HG02885 (cell line): ENCODE data around the gene SCNN1B.
"Not testable (repeated sequence)": the region's sequence is repeated elsewhere in the genome, so short reads cannot be mapped to it uniquely, and the experiment has no call there.

Experiments used
- ATAC-seq: cut with Tn5 transposase; IDR thresholded peaks from one replicate; pipeline ENCODE4 v1.9.1; 2021; ENCODE audit warnings: mild to moderate bottlenecking; ENCODE audit not compliant: unreplicated experiment, poor library complexity

SCNN1B gene

DNA sequence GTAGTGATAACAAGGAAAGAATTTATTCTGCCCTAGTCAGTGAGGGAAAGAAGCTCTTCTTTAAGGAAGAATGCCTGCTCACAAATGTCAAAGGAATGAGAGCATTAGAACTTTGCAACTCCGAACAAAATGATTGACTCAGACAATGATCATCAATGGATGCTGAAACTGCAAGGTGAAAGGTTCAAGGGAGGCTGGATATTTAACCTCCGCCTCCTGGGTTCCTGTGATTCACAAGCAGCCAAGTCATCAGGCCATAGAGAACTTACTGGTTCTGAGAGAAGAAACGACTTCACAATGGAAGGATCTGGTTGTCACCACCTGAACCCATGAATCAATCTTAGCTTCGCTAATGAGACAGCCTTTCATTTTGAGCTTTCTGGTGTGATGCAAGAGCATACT is 16.0 kb upstream of the SCNN1B start:
- ATAC-seq: no peak

DNA sequence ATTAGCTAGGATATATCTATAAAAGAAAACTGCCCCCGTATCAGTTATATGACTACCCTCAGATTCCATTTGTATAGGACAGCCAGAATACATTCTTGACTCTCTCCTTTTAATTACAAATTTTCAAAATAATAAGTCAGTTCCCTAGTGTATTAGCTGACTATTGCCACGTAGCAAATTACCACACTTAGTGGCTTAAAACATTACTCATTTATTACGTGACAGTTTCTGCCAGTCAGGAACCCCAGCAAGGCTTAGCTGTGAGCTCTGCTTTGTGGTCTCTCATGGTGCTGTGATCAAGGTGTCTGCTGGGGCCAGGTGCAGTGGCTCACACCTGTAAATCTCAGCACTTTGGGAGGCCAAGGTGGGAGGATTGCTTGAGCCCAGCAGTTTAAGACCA is 13.9 kb upstream of the SCNN1B start:
- ATAC-seq: no peak

DNA sequence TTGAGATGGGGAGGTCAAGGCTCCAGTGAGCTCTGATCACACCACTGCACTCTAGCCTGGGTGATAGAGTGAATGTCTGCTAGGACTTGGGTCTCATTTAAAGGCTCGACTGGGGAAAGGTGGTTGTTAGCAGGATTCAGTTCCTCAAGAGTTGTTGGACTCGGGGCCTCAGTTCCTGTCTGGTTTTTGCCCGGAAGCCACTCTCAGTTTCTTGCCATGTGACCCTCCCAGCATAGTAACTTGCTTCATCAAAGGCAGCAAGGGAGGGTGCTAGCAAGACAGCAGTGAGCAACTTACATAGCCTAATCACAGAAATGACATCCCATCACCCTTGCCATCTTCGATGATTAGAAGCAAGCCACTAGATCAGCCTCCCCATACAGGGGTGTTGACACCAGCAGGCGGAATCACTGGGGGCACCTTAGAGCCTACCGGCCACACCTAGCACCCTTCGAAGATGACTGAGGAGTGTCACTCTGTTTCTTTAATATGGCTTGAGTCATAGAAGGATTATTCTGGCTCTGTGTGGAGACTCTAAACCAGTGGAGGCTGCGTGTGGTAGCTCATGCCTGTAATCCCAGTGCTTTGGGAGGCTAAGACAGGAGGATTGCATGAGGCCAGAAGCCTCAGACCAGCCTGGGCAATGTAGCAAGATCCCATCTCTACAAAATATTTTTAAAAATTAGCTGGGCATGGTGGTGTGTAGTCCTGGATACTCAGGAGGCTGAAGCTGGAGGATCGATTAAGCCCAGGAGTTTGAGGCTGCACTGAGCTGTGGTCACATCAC is 13.2 kb upstream of the SCNN1B start:
- ATAC-seq: no peak

DNA sequence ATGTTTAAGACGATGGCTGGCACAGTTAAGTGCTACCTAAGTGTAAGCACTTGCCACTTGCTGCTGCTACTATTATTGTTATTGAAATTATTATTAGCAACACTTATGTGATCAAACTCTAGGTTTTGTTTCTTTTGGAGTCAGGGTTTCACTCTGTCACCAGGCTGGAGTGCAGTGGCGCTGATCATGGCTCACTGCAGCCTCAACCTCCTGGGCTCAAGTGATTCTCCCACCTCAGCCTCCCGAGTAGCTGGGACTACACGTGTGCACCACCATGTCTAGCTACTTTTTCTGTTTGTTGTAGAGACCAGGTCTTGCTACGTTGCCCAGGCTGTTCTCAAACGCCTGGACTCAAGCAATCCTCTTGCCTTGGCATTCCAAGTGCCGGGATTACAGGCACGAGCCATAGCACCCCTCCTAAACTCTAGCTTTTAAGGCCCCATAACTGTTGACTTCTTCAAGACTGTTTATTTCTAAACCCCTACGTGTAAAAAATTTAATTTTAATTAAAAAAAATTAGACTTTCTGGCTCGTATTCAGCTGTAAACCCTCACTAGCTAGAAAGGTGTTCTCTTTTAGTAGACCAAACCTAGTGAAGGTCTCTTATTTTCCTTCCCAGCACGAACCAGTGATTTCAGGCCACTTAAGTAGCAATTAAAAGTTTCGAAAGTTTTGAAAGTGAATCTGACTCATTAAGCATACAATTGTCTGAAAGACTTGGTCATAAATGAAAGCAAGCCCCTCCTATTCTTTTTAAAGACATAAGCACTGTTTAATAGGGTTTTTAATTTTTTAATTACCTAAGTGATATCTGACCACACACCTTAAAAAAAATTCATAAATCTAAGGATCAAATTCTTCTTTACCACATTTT is 11.7 kb upstream of the SCNN1B start:
- ATAC-seq: no peak

DNA sequence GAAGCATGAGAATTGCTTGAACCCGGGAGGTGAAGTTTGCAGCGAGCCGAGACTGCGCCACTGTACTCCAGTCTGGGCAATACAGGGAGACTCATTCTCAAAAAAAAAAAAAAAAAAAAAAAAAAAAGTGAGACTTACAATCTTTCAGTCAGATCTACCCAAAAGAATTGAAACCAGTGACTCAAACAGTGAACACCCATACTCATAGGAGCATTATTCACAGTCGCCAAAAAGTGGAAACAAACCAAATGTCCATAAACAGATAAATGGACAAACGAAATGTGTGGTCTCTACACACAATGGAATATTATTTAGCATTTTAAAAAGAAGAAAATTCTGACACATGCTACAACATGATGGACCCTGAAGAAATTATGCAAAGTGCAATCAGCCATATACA is 9.1 kb upstream of the SCNN1B start:
- no peak for ATAC-seq

DNA sequence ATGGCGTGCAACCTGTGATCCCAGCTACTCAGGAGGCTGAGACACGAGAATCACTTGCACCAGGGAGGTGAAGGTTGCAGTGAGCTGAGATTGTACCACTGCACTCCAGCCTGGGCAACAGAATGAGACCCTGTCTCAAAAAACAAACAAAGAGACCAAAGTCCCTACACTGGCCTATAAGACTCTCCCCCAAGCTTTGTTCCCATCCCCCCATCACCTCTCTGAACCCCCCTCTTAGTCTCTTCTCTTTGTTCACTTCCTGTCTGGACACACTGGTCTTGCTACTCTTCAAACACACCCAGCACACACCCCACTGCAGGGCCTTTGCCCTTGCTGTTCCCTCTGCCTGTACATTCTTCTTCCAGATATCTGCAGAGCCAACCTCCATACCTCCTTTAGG is 7.8 kb upstream of the SCNN1B start:
- no peak for ATAC-seq

DNA sequence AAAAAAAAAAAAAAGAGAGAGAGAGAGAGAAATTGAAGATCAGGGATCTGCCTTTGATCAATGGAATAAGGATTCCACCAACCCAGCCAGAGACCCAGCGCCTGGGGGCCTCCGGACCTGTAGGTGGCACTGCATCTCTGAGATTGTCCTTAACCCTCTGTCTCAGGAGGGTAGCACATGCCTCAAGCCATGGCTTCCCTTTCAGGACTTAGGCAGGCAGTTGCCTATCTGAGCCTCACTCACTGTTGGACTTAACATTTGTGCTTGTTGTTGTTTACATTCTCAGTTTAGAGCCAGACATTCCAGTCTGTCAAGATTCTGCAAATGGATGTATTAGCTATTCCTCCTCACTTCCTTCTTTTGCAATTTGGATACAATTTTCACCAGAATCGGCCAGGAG is 5.1 kb upstream of the SCNN1B start:
- no peak for ATAC-seq

DNA sequence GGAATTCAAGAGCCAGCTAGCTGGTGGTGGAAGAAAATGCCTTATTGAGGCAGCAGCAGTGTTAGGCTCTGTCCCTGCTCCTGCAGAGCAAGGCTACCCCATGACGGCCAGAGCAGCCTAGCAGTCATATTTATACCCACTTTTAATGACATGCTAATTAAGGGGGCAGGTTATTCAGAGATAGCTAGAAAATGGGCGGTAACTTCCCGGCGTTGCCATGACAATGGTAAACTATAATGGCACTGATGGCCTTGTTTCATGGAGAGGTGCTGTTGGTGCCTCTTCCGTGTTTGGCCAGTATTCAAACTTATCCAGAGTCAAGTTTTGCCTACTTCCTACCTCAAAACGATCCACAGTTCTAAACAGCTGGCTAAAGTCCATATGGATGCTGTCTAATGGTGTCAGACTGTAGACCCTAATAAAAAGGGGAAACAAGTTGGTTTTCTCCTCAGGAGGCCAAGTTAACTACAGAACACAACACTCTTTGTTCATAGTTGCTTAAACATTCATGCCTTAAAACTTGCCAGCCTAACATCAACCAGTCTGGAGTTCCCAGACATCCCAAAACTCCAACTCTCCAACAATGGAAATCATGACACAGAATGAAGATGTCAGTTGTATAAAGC is 3.7 kb upstream of the SCNN1B start:
- no peak for ATAC-seq

DNA sequence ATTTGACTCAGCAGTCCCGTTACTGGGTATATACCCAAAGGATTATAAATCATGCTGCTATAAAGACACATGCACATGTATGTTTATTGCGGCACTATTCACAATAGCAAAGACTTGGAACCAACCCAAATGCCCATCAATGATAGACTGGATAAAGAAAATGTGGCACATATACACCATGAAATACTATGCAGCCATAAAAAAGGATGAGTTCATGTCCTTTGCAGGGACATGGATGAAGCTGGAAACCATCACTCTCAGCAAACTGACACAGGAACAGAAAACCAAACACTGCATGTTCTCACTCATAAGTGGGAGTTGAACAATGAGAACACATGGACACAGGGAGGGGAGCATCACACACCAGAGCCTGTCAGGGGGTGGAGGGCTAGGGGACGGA is 2.3 kb upstream of the SCNN1B start:
- not testable (repeated sequence) for ATAC-seq

DNA sequence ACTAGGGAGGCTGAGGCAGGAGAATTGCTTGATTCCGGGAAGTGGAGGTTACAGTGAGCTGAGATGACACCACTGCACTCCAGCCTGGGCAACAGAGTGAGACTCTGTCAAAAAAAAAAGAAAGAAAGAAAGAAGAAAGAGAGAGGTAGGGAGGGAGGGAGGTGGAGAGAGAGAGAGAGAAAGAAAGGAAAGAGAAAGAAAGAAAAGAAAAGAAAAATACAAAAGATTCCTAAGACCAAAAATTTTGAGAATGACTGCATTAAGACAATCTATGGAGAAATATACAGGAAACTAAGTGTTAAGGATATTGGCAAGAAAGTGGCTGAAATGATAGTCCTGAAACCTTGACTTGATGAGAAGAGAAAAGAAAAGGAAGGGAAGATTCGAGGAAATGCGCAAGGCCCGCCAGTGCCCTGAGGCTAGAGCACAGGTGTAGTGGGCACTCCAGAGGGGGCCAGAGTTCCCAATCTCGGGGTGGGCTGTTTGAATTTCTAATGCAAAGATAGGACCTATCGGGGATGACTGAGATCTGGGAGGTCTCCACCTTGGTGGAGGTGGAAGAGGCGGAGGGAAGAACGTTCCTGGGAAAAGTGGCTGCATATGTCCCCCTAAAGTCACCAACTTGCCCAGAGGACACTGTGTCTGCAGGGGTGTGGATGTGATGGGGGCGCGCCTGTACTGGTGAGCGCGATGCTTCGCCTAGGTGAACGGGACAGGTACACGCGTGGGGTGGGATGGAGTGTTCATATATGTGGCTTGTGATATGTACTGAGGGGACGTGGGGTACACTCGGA is 654 bp upstream of the SCNN1B start:
- no peak for ATAC-seq

DNA sequence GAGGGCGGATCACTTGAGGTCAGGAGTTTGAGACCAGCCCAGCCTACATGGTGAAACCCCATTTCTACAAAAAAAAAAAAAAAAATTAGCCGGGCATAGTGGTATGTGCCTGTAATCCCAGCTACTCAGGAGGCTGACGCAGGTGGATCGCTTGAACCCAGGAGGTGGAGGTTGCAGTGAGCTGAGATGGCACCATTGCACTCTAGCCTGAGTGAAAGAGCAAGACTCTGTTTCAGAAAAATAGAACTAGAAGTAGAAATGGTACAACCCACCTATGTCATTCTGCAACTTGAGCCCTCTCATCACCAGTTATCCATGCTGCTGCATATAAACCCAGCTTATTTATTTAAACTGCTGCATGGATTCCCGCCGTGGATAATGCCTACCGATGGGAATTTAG is 1.6 kb downstream of the SCNN1B start:
- no peak for ATAC-seq

DNA sequence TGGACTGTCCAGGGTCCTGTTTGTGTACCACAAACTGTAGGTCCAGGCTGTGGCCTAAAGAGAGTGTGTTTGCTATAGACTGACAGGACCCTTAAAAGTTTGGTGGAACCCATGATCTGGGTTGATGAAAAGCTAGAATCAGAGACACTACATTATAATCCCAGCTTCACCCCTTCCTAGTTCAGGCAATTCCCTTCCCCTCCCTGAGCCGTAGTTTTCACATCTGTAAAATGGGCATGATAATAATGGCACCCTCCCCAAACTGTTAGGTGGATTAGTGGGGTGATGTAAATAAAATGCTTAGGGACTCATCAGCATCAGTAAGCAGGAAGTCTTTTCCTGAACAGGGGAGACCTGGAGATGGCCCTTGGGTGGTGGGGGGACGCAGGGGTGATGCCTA is 2.5 kb downstream of the SCNN1B start:
- ATAC-seq: no peak

DNA sequence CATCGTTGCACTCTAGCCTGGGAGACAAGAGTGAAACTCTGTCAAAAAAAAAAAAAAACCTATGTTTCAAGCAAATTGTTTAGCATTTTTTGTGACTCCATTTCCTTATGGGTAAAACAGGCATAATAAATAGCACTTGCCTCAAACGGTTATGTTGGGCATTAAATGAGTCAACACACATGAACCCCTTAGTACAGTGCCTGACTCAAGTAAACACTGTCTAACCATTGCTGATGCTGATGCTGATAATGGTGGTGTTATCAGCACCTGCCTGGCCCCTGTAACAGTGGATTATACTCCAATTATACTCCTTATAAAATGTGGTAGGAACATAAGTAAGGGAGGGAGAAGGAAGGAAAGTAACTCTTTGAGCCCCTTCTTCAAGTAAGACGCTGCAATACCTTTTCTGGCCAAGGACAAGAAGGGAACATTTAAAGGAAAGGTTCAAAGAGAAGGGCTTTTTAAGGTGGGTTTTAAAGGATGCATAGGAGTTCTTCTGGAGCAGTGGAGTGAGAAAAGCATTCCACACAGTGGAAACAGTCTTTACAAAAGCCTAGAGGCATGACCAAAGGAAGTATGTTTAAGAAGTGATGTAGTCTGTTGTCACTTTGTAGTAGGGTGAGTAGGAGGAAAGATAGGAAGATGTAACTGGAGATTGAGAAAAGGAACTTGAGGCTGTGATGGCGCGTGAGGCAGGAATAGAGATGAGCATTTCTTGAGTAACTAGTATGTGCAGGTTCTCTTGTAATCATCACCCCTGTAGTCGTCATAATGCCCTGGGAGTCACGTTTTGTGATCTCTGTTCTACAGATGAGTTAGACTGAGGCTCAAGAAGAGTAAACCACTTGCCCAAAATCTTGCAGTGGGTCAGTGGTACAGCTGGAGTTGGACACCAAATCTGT is 4.3 kb downstream of the SCNN1B start:
- ATAC-seq: no peak

DNA sequence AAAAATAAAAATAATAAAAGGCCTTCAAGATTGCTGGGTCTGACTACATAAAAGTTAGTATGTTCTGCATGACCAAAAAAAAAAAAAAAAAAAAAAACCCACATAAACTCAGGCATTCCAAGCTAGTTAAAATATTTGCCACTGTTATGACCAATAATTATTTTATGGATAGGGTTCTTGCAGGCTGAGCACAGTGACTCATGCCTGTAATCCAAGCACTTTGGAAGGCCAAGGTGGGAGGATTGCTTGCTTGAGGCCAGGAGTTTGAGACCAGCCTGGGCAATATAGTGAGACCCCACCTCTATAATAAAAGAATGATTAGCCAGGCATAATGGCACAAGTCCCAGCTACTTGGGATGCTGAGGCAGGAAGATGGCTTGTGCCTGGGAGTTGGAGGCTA is 8.1 kb downstream of the SCNN1B start:
- no peak for ATAC-seq

DNA sequence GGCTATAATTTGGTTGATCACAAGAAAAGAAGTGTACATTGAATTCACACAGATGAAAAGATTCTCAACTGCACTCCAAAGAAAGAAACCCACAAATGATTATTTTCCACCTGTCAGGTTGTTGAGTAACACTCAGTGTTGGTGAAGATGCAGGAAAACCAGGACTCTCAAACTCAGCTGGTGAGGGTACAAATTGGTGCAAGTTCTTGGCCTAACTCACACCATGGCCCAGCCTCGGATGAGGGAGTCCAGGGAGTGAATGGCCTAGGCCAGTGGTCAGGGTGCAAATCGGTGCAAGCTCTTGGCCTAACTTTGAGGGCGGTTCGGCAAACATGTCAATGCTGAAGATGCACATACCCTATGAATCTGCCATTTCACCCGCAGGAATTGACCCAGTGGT is 8.6 kb downstream of the SCNN1B start:
- ATAC-seq: no peak

DNA sequence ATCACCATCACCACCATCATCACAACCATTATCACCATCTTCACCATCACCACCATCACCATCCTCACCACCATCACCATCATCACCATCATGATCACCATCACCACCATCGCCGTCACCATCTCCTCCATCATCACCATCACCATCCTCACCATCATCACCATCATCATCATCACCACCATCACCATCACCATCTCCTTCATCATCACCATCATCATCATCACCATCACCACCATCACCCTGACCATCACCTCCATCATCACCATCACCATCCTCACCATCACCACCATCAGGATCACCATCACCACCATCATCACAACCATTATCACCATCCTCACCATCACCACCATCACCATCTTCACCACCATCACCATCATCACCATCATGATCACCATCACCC is 14.1 kb downstream of the SCNN1B start:
- ATAC-seq: no peak

DNA sequence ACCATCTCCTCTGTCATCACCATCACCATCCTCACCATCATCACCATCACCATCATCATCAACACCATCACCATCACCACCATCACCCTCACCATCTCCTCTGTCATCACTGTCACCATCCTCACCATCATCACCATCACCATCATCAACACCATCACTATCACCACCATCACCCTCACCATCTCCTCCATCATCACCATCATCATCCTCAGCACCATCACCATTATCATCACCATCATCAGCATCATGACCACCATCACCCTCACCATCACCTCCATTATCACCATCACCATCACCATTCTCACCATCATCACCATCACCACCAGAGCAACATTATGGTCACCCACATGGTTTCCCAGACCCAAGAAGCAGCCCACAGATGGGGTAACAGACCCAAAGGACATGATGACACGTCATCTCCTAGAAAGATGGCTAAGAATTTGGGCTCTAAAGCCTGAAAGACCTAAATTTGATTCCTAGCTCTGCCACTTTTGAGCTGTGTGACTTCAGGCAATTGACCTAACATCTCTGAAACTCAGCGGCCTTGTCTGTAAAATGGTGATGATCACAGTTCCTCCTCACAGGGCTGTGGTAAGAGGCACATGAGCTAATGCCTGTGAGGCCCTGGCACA is 14.6 kb downstream of the SCNN1B start:
- no peak for ATAC-seq

DNA sequence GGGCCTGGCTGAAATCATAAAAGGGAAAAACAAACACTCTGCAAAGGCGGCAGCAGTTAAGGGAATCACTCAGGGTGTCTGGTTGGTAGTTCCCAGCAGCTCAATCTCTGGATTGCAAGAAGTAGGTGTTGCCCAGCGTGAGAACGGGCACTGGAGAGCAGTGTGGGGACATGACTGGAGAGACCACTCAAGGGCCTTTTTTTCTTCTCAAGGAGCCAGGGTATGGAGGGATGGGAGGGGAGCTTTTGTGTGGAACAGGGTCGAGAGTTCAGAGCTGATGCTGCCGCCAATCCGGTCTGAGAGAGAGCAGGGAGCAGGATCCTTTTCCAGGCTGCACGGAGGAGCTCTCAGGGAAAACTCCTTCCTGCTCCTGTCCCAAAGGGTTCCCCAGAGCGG is 15.2 kb downstream of the SCNN1B start:
- ATAC-seq: no peak

DNA sequence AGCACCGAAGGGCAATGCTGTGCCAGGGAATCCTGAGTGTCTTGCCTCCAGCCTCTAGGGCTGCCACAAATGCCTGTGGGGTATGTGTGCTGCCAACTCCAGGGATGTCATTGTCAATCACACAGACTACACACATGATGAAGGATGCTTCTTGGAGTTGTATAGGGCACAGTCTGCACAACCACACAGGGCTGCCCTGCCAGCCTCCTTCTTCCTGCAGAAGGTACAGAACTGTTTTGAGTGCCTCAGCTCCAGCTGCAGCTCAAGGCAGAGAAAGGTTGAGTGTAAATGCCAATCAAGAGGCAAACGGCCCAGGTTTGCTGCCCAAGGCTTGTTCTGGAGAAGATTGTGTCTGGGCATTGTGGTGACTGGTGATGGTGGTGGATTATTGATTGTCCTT is 15.6 kb downstream of the SCNN1B start:
- ATAC-seq: no peak
